Subcutaneous adipose tissue (tissue), 4 donors: ENCODE data around the gene ULK3. TPM values are rescaled to one million over a fixed set of nuclear protein-coding genes. Genes with fewer than 3 reads are reported as not detected.

ENCODE experiments used
- CTCF ChIP-seq: fragments of 450-650 bp; IDR thresholded peaks from one replicate; pipeline ENCODE4 v1.5.1; 2016; ENCODE audit warnings: low read depth, mild to moderate bottlenecking, control low read depth, antibody characterized with exemption, moderate library complexity
- total RNA-seq, 4 donors: library from RNA; depleted of rRNA; stranded (reverse); fragments of >200 nt; gene quantifications; one replicate each; pipeline ENCODE4 v1.1.0, GENCODE V29; 2016

Gene ULK3
- total RNA-seq, 4 donors from 2014 or later: 23.8 to 29.8 (median 28.7) TPM

- no peak for TF ChIP-seq CTCF
These were observed 27.7 kb upstream of the ULK3 start for GRCh38 chr15:74870436-74871215.

- TF ChIP-seq CTCF: no peak
These were observed 26.9 kb upstream of the ULK3 start for GRCh38 chr15:74869726-74870407.

GRCh38 chr15:74869372-74869725 is 26.4 kb upstream of the ULK3 start:
- TF ChIP-seq CTCF: no peak

GRCh38 chr15:74868059-74868458 is 25.1 kb upstream of the ULK3 start:
- TF ChIP-seq CTCF: no peak

GRCh38 chr15:74867466-74868038 is 24.6 kb upstream of the ULK3 start:
- TF ChIP-seq CTCF: no peak

GRCh38 chr15:74866090-74866489 is 23.1 kb upstream of the ULK3 start:
- TF ChIP-seq CTCF: no peak

- TF ChIP-seq CTCF: no peak
These were observed 22.4 kb upstream of the ULK3 start for GRCh38 chr15:74865316-74865715.
